Stimulated activated CD4-positive, alpha-beta T cell treated with anti-CD3 and anti-CD28 coated beads, Interleukin-12 subunit alpha, Interleukin-12 subunit beta, amount 100 ng/mL, for 24 hours (primary cell): ENCODE results near the gene PRKCA.

Experiments used
- DNase-seq, 2 experiments: peaks; one replicate each; pipeline ENCODE4 v3.0.0-alpha.2; 2020; ENCODE audit warnings: low read depth in 2 of 2

The PRKCA gene

DNA sequence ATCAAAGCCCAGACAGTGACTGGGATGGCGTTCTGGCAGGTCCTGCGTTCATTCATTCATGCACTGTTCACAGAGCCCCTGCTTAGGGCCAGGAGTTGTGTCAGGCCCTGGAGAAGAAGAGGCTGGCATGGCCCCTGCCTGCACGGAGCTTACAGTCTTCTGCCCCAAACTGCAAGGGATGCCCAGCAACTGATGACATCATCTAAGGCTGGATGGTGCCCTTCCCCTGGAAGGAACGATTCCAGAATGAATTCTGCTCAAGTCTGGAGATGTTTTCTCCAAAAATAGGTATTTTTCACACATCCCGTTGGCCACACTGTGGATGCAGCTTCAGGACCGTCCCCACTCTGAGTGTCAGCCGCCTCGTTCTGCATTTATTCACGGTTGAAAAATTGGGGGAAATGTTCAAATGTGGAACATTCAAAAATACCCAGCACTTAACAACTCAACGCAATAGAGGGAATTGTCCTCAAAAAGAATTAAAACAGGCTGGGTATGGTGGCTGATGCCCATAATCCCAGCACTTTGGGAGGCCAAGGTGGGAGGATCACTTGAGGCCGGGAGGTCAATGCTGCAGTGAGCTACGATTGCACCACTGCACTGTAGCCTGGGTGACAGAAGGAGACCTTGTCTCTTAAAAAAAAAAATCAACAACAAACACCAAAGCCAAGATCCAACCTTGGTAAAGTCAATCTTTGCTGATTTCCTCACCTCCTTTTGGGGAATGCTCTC lies 508.7 kb downstream of the PRKCA start:
- no peak for DNase-seq

DNA sequence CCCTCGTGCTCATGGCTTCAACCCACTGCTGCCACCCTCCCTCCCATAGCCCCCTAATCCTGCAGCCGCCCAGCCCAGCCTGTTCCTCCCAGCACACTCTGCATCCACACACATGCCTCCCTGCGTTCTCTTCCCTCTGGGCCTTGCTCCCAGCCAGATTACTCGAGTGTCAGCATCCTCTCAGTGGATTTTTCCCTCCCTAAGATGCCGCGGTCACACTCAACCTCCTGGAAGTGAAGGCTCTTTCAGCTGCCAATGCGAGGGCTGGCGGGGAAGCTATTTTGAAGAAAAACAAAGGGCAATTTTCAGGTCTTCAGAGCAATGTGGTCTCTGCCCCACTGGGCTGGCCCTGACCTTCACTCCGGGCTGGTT lies 509.3 kb downstream of the PRKCA start:
- DNase-seq, result no peak

DNA sequence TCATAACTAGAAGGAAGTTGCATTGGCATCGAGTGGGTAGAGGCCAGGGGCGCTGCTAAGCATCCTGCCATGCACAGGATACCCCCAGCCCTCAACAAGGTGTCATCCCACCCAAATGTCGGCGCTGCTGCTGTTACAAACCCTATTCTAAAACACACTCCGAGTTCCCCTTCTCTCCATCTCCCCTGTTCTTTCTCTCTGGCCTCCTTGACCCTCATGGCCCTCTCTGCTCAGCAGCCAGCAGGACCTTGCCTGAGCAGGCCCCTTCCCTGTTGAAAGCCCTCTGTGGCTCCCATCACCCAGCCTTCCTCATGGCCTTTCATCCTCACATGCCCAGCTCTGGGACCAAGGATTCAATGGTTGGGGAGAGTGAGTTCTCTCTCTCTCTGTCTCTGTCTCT lies 510.2 kb downstream of the PRKCA start:
- no peak for DNase-seq

DNA sequence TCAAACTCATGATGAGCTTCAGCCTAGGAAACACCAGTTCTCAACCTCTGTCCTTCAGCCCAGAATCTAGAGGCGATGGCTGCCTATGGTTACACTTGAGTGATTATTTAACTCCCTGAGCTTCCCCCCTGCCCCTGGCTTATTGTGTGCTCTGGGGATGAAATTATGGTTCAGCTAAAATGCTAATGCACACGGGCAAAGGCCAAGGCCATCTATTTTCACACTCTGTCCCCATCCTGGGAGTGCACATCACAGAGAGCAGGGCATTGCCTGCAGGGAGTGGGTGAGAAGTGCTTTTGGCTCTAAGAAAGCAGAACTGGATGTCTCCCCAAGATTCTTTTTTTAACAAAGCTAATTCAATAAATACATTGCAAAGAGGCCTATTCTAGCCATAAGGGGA lies 510.9 kb downstream of the PRKCA start:
- no peak for DNase-seq

DNA sequence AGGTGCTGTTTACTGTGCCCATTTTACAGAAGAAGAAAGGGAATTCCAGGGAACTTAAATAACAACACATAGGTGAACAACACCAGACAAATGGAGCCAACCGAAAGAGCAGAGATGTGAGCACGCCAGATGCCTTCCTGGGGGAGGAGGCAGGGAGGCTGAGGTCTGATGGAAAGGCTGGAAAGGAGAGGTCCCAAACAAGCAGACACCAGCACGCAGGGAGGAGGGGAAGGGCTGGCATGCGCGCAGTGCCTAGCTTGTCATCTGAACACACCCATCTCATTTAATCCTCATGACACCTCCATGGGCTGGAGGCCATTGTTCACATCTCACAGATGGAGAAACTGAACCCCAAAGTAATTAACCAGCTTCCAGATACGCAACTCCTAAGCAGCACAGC lies 511.6 kb downstream of the PRKCA start:
- DNase-seq, result no peak

DNA sequence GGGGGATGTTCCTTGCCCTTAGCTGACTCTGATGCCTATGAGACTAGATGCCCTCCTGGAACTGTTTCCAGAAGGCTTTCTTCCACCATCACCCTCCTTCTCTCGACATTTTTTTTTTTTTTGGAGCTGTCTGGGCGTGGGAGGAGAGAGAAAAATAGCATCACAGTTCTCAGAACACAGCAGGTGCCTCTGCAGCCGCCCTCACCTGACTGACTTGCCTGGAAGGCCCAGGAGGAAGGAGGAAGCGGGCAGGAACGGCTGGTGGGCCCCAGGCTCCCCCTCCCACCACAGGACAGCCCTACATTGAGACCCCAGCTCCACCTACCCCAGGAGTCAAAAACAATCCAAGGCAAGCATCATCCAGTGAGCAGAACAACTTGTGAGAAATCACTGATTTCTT lies 512.2 kb downstream of the PRKCA start:
- DNase-seq, result no peak

DNA sequence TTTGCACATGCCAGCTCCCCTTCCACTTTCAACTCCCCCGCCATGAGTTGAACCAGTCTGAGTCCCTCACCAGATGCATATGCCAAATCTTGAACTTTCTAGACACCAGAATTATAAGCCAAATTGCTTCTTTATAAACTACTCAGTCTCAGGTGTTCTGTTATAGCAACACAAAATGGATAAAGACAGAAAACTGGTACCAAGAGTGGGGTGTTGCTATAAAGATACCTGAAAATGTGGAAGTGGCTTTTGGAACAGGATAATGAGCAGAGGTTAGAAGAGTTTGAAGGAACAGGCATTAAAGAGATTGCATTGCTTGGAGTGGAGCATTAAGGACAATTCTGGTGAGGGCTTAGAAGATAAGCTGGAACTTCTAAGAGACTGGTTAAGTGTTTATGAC lies 515.3 kb downstream of the PRKCA start:
- no peak for DNase-seq

DNA sequence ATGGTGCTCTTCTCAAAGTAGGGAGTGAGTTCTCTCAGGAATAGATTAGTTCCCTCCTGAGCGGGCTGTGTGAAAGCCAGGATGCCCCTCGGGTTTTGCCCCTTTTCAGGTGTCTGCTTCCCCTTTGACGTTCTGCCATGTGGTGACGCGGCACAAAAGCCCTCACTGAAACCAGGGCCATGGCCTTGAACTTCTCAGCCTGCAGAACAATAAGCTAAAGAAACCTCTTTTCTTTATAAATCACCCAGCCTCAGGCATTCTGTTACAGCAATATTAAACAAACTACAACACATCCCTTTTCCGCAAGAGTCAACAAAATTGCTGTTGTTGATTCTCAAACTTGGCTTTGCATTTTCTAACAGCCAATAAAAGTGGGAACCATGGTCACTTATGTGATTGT lies 517.1 kb downstream of the PRKCA start:
- no peak for DNase-seq

DNA sequence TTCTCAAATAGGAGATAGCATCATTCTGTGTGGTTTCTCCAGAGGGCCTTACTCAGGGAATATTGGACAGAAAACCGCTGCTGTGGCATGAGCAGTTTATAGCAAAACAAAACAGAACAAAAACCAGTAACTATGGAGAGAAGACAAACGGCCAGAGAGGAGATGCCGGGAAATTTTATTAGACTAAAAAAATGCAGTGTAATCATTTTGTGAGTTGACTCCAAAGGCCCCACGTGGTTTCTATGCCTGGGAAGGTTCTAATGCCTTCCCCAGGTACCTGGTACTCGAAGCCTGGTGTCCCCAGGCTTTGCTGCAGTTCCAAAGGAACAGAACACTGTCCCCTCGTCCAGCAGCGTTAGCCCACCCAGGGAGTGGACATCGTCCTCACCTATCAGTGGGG lies 519.6 kb downstream of the PRKCA start:
- DNase-seq, result no peak

DNA sequence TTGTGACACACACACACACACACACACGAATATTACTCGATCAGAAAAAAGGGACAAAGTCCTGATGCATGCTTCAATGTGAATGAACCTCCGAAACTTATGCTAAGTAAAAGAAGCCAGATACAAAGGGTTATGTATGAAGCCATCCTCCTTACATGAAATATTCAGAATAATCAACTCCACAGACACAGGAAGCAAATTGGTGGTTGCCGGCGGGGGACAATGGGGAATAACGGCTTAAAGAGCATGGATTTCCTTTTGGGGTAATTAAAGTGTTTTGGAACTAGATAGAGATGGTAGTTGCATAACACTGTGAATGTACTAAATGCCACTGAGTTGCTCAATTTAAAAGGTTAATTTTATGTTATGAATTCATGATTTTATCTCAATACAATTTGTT lies 524.4 kb downstream of the PRKCA start:
- no peak for DNase-seq

DNA sequence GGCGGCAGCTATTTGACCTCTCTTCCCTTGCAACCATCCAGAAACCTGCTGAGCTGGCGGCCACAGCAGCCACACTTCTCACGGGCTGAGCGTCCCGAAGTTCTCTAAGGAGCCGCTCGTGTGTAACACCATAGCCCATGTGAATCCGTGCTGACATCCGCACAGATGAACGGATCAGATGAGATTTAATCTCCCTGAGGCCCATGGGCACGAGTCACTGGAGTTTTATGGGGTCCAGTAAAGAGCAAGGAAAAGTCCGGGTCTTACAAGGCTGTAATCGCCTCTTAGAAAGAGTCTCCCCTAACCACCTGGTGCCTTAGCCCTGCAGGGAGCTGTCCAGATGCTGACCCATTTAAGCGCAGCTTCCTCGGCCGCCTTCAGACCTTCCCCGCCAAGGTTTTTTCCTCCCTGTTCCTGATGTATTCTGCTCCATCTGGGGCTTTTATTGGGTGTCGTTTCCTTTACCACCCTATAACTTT lies 527.0 kb downstream of the PRKCA start:
- no peak for DNase-seq

DNA sequence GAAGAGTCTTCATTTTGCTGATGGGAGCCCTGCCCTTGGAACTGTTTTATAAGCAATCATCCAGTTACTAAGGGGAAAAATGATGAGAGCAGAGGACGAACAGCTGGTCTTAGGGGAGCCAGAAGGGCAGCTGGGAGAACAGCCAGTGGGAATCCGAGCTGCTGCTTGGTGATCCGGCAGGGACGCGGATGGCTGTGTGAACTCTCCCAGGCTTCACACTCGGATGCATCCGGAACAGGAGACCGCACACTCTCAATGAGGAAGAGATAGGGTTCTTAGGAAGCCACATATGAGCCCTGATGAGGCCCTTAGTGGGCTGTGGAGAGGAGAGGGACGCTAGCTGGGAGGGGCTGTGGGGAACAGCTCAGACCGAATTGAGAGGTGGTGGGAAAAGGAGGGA lies 527.5 kb downstream of the PRKCA start:
- no peak for DNase-seq

DNA sequence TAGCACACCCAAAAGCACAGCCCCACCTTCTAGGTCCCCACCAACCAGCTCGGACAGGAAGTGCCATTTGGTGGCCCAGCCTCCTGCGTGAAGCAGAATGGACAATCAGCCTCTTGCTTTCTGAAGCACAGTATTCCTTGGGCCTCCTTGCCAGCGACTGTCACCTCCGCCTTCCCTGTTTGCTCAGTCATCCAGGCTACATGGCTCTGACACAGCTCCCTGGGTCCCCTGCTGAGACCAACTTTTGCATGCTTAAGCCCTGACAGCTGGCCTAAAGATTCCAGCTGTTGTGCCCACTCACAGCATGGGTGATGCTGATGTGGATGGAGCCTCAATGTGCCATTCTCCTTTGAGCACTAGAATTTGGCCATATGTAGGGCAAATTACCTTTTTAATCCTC lies 528.0 kb downstream of the PRKCA start:
- no peak for DNase-seq

DNA sequence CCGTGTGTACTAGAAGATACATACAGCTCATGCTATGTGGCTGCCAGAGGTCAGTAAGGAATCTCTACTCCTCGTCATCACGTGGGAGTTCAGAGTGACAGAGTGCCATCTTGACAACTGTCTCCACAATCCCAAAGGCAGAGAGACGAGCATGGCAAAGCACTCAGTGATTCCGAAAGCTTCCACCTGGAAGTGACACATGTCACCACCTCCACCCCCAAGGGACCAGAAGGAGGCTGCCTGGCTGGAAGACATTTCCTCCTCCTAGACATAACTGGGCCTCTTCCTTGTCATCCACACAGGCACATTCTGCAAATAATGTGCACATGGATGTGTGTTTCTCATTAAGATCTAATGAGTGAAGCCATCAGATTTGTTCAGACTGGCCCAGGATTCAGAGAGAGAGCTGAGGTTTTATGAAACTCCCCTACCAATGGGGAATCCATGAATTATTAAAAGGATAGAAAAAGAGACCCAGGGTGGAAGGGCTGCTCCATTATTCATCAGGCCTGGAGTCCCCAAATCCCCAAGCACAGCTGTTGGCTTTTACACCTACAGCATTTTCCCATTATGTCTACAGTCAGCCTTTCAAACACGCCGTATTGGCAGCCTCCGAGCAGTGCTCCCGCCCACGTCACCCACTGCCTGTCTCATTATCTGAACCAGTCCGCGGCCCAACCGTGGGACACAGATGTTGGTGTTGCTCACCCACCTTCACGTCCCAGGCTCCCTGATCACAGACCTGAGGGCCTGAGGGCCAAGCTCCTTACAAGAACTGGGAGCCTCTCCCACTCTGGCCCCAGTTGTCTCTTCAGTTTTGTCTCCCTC lies 529.2 kb downstream of the PRKCA start:
- no peak for DNase-seq

DNA sequence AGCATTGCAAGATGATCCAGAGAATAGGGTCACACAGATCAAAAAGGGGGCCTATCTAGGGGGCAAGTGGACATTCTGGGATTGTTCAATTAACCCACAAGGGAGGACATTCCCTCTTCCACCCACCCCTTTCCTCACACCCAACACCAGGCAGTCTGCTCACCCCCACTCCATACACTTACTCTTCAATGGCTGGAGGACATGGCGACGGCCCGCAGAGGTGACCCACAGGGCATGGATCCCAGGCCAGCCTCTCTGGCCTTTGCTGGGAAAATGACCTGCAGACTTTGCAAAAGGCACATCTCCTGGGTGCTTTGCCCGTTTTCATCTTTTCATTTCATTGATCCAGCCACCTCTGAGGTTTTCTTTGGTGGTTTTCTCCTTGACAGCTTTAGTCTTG lies 530.8 kb downstream of the PRKCA start:
- DNase-seq, result no peak

DNA sequence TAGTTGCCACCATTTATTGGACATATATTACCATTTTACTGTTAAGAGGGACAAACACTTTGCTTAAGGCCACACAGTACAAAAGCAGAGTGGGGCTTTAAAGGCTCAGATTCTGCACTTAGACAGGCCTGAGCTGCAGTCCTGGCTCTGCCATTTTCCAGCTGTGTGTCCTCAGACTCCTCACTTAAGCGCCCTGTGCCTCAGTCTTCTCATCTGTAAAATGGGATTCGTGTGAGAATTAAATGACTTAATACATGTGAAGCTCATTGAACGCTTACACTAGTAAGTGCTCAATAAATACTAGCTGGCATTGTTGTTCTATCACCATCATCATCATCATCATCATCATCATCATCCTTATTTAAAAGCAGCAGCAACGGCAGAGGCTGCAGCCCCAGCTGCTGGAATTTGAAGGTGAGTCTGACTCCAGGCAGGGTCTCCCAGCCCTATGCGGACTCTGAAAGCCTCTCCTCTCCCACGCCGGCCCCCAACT lies 532.1 kb downstream of the PRKCA start:
- DNase-seq, result no peak

DNA sequence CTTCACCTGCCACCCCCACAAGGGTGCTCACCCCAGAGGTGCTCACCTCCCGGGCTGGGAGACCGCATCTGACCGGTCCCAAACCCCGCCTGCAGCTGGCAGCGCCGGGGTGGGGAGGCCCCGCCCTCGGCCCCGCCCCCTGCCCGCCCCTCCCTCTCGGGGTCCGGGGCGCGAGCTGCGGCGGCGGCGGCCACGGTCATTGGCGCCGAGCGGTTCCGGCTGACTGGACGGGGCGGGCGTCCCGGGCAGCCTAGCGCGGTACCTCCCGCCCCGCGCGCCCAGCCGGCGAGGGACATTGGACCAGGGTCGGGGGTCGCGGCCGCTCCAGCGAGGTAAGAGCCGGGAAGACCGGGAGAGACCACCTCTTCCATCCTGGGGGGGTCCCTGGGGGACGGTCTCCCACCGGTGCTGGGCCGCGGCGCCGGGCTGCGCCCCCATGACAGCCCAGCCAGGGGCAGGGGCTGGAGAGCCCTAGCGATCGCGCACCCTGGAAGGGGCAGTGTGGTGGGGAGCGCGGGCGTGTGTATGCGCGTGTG lies 532.6 kb downstream of the PRKCA start, which contains the start of gene CACNG5:
Gene CACNG5, plus strand, starts transcription at position 199 of the 536 bp plus-strand sequence. CDS start 42,216 bp downstream, outside the sequence.
- DNase-seq, result no peak

DNA sequence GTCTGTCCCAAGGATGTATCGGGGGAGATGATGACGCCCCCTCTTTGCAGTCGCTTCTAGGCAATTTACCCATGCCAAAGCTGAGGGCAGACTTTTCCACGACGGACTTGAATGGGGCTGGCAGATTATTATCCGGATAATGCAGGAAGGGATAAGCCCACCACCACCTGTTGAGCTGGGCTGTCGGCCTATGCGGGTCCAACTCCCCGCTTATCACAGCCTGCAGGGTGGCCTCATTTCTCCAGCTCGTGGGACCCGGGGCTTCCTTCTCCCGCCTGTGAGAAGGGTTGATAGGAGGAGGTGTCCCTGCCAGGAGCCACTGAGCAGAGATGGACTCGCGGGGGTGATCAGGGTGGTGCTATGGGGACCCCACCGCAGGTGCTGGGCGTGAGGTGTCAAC lies 533.1 kb downstream of the PRKCA start:
- DNase-seq, result no peak

DNA sequence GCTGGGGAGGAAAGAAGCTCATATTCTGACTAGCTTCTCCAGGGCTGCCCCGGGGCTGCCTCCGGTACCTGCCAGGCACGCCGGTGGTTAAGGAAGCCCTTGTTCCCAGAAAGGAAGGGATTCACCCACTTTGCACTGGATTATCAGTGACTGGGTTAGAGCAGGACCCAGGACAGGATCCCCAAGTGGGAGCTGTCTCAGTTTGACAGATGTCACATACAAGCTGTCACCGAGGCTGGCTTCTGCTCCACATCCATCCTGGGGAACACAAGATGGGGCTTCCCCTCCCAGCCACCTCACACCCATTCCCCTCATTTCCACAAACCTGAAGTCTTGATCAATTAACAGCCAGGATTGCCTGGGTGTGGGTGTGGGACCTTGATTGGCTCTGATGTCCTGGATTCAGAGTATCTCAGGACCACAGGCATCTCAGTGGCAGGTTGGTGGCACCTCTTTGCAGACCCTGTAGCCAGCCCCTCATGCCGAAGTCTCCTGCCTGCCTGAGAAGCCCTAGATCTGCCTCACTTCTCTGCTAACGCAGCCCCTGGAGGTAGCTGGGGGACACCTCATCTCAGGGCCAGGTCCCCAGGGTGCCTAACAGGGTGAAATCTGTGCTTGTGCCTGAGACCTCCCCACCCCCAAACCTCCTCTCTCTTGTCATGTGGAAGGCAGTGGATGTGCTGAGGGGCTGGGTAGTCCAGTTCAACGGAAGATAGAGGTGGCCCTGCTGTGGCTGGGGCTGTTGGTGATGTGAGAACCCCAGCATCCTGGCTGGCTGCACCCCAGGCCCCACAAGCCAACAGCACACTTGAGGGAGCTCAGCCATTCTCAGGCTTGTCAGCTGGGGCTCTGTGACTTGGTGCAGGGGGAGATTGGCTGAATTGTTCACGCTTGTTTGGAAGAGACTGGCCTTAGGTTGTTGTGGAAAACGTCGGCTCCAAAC lies 533.9 kb downstream of the PRKCA start:
- DNase-seq, result no peak

DNA sequence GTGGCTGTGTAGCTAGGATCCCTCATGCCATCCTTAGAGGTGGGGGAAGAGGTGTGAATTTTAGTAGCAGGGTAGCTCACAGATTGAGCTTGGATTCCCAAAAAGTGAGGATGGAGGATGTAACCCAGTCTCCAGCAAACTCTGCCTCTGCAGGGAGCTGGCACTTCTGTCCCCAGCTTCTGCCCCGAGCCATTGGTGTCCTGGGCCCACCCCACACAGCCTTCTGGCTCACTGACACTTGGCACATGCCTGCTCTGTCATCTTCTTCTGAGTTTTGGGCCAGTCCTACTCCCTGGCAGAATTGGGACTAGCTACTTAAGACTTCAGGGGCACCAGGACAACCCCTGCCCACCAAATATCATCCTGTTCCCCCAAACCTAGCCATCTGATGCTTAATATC lies 534.8 kb downstream of the PRKCA start:
- DNase-seq, result no peak

DNA sequence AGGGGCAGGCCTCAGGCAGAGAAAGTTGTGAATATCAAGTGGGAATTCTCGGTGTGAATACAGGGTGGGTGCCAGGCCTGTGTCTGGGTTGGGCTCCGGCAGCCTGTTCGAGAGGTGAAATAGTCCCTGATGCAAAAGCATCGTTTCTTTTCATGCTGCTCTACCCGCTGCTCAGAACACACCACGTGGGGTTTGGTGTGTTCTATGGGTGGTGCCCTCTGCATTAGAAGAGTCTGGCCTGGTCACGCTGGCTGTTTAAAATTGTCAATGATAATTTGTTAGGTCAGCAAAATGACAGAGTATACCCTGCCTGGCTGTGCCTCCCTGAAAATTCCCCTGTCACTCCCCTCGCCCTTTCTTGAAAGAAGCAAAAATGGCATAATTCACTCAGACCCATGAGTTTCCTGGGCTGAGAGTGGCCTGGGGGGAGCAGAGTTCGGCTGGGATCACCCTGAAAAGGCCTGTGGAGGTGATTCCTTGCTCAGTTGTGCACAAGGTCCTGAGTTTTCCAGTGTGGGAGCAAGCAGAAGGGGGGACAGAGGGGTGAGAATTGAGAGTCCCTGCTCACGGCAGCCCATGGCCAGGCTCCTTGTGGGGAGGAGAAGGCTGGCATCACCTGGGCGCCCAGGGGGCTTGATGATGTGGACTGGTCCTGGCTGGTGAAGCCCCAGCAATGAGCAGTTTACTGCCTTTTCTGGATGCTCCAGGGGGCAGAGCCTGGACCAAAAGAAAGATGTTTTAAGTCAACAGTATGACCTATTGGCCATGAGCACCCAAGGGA lies 535.7 kb downstream of the PRKCA start:
- no peak for DNase-seq
